Smooth muscle cell of the brain vasculature (primary cell): ENCODE results near the gene CRYGS.
"Not testable (repeated sequence)": the region's sequence is repeated elsewhere in the genome, so short reads cannot be mapped to it uniquely, and the experiment has no call there.

ENCODE experiments used
- DNase-seq: peaks from one replicate; pipeline ENCODE4 v3.0.0-alpha.2; 2012; ENCODE audit warnings: low read depth, low spot score

The CRYGS gene

GRCh38 chr3:186519021-186519658 lies 25.0 kb downstream of the CRYGS start:
- DNase-seq, result no peak

GRCh38 chr3:186517218-186517617 lies 27.0 kb downstream of the CRYGS start:
- no peak for DNase-seq

GRCh38 chr3:186516646-186517045 lies 27.5 kb downstream of the CRYGS start:
- DNase-seq, result no peak

- no peak for DNase-seq
Measured at GRCh38 chr3:186515125-186515524, 29.1 kb downstream of the CRYGS start.

GRCh38 chr3:186514296-186515002 lies 29.7 kb downstream of the CRYGS start:
- DNase-seq, result no peak

GRCh38 chr3:186513386-186513785 lies 30.8 kb downstream of the CRYGS start:
- no peak for DNase-seq

- no peak for DNase-seq
Measured at GRCh38 chr3:186512570-186513302, 31.4 kb downstream of the CRYGS start.

GRCh38 chr3:186511702-186512101 lies 32.5 kb downstream of the CRYGS start:
- DNase-seq, result no peak

GRCh38 chr3:186511245-186511644 lies 32.9 kb downstream of the CRYGS start:
- DNase-seq, result no peak

GRCh38 chr3:186510374-186511079 lies 33.7 kb downstream of the CRYGS start:
- no peak for DNase-seq

- DNase-seq, result no peak
Measured at GRCh38 chr3:186509423-186509822, 34.8 kb downstream of the CRYGS start.

GRCh38 chr3:186506857-186507256 lies 37.3 kb downstream of the CRYGS start:
- DNase-seq, result no peak

- no peak for DNase-seq
Measured at GRCh38 chr3:186506191-186506739, 37.9 kb downstream of the CRYGS start.

GRCh38 chr3:186502966-186503712 lies 41.0 kb downstream of the CRYGS start:
- DNase-seq, result no peak

- no peak for DNase-seq
Measured at GRCh38 chr3:186502138-186502948, 41.8 kb downstream of the CRYGS start.

- DNase-seq, result not testable (repeated sequence)
Measured at GRCh38 chr3:186499949-186500348, 44.2 kb downstream of the CRYGS start.

GRCh38 chr3:186498022-186498421 lies 46.2 kb downstream of the CRYGS start:
- DNase-seq, result not testable (repeated sequence)

GRCh38 chr3:186497608-186498007 lies 46.6 kb downstream of the CRYGS start:
- DNase-seq, result no peak

GRCh38 chr3:186496635-186497034 lies 47.5 kb downstream of the CRYGS start:
- DNase-seq, result no peak

- no peak for DNase-seq
Measured at GRCh38 chr3:186496016-186496415, 48.2 kb downstream of the CRYGS start.
